HG03565 (cell line): Measurements from ENCODE around the gene DACT3.

Experiments used
- ATAC-seq: cut with Tn5 transposase; IDR thresholded peaks from one replicate; pipeline ENCODE4 v1.9.1; 2021; ENCODE audit warnings: mild to moderate bottlenecking, moderate library complexity; ENCODE audit not compliant: unreplicated experiment

DACT3 gene

GRCh38 chr19:46614114-46614722 lies 46.8 kb downstream of the DACT3 start:
- ATAC-seq, result no peak

- no peak for ATAC-seq
Measured at GRCh38 chr19:46613525-46613924, 47.5 kb downstream of the DACT3 start.

- no peak for ATAC-seq
Measured at GRCh38 chr19:46611776-46612175, 49.2 kb downstream of the DACT3 start.

GRCh38 chr19:46610851-46611770 lies 49.9 kb downstream of the DACT3 start:
- no peak for ATAC-seq

- ATAC-seq, result no peak
Measured at GRCh38 chr19:46610413-46610775, 50.6 kb downstream of the DACT3 start.

- no peak for ATAC-seq
Measured at GRCh38 chr19:46609511-46610412, 51.2 kb downstream of the DACT3 start.

- no peak for ATAC-seq
Measured at GRCh38 chr19:46608581-46609345, 52.2 kb downstream of the DACT3 start.

GRCh38 chr19:46608178-46608577 lies 52.8 kb downstream of the DACT3 start:
- ATAC-seq, result no peak

- no peak for ATAC-seq
Measured at GRCh38 chr19:46607448-46607841, 53.5 kb downstream of the DACT3 start.

- no peak for ATAC-seq
Measured at GRCh38 chr19:46606681-46607447, 54.1 kb downstream of the DACT3 start.

GRCh38 chr19:46606019-46606418 lies 55.0 kb downstream of the DACT3 start:
- no peak for ATAC-seq

GRCh38 chr19:46605356-46605821 lies 55.6 kb downstream of the DACT3 start:
- no peak for ATAC-seq

- ATAC-seq, result no peak
Measured at GRCh38 chr19:46604781-46605355, 56.1 kb downstream of the DACT3 start.

GRCh38 chr19:46603752-46604231 lies 57.2 kb downstream of the DACT3 start:
- ATAC-seq, result no peak

GRCh38 chr19:46603195-46603637 lies 57.8 kb downstream of the DACT3 start:
- no peak for ATAC-seq

- no peak for ATAC-seq
Measured at GRCh38 chr19:46602392-46603194, 58.4 kb downstream of the DACT3 start.

GRCh38 chr19:46601318-46602224 lies 59.4 kb downstream of the DACT3 start, which contains the start of gene CALM3:
CALM3 (plus strand) TSS chr19:46601330; CDS start chr19:46601435, 105 bp downstream.
- ATAC-seq, result no peak
